PC-3 (cell line): Measurements from ENCODE around the gene SCAMP4.

Source experiments
- EZH2phosphoT487 ChIP-seq: fragments of 300-600 bp; sonication (generic); IDR thresholded peaks from 2 replicates; pipeline ENCODE4 v1.6.1; 2018; ENCODE audit warnings: mild to moderate bottlenecking, antibody characterized with exemption, low read length, borderline replicate concordance
- TF ChIP-seq, protein P1 (sequence below): fragments of 300-600 bp; sonication (generic); conservative IDR thresholded peaks from 2 replicates; pipeline ENCODE4 v1.5.1; 2017; ENCODE audit warnings: antibody characterized with exemption, low read depth, mild to moderate bottlenecking, low read length

DNA sequence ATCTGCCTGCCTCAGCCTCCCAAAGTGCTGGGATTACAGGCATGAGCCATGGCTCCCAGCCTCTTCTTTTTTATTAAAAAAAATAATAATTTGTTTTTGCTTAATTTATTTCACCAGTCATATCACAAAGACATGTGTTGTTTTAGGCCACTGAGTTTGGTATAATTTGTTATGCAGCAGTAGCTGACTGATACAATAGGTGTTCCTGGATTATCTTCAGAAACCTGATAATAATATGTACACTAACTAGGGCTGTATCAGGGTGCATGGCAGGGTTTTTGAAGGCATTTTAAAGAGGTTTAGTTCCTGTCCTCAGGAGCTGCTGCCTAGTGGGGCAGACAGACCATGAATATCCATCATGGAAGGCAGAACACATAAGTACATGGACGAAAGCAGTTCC lies 26.2 kb downstream of the SCAMP4 start:
- TF ChIP-seq EZH2phosphoT487, result no peak
- TF ChIP-seq, protein P1, sequence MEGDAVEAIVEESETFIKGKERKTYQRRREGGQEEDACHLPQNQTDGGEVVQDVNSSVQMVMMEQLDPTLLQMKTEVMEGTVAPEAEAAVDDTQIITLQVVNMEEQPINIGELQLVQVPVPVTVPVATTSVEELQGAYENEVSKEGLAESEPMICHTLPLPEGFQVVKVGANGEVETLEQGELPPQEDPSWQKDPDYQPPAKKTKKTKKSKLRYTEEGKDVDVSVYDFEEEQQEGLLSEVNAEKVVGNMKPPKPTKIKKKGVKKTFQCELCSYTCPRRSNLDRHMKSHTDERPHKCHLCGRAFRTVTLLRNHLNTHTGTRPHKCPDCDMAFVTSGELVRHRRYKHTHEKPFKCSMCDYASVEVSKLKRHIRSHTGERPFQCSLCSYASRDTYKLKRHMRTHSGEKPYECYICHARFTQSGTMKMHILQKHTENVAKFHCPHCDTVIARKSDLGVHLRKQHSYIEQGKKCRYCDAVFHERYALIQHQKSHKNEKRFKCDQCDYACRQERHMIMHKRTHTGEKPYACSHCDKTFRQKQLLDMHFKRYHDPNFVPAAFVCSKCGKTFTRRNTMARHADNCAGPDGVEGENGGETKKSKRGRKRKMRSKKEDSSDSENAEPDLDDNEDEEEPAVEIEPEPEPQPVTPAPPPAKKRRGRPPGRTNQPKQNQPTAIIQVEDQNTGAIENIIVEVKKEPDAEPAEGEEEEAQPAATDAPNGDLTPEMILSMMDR, result no peak
